HEK293 (cell line): ENCODE results near the gene LIG3.

ENCODE experiments used
- CTCF ChIA-PET: fragments of 350-600 bp; formaldehyde crosslinking; extraction: SDS; loops from one replicate; lab custom pipeline; 2021; ENCODE audit warnings: antibody characterized with exemption; lab: Yijun Ruan, JAX
- POLR2A ChIA-PET: fragments of 300-600 bp; formaldehyde crosslinking; extraction: SDS; loops from one replicate; lab custom pipeline; 2020; ENCODE audit warnings: antibody characterized with exemption, inconsistent platforms; lab: Yijun Ruan, JAX
- H3K27ac ChIP-seq: fragments of 200-500 bp; sonication (Bioruptor generic); 2 replicates; pipeline ENCODE4 v1.5.1; 2014; ENCODE audit warnings: low read depth, low read length, control low read depth, inconsistent platforms; ENCODE audit errors: extremely low read depth
- H3K36me3 ChIP-seq, 2 experiments: fragments of 200-500 bp in 1 of 2; sonication (Bioruptor generic) in 1 of 2; 1 replicate in 1 of 2; 2 replicates in 1 of 2; pipeline ENCODE4 v1.5.1; 2014 to 2017; ENCODE audit warnings: inconsistent platforms in 2 of 2, low read length in 2 of 2; ENCODE audit not compliant: control insufficient read depth in 2 of 2, insufficient read depth in 1 of 2
- H3K4me1 ChIP-seq: fragments of 200-500 bp; sonication (Bioruptor generic); 2 replicates; pipeline ENCODE4 v1.5.1; 2014; ENCODE audit warnings: mild to moderate bottlenecking, low read length, inconsistent platforms; ENCODE audit not compliant: control insufficient read depth, insufficient read depth
- H3K4me3 ChIP-seq: 2 replicates; pipeline ENCODE4 v1.5.1; 2011; ENCODE audit warnings: low read depth, mild to moderate bottlenecking, control low read depth, low read length, moderate library complexity
- H3K9me3 ChIP-seq: fragments of 200-500 bp; sonication (Bioruptor generic); 2 replicates; pipeline ENCODE4 v1.5.1; 2014; ENCODE audit warnings: low read depth, low read length, inconsistent platforms; ENCODE audit not compliant: control insufficient read depth, insufficient read depth
- PRDM1 ChIP-seq: fragments of 450-650 bp; formaldehyde crosslinking; IDR thresholded peaks from 2 replicates; pipeline ENCODE4; 2016; ENCODE audit warnings: missing biosample characterization, missing genetic modification characterization
- RBAK ChIP-seq: fragments of 450-650 bp; formaldehyde crosslinking; IDR thresholded peaks from 2 replicates; pipeline ENCODE4 v1.5.1; 2016; ENCODE audit warnings: missing biosample characterization, missing genetic modification characterization
- TRIM28 ChIP-seq: IDR thresholded peaks from 2 replicates; pipeline ENCODE4 v1.6.1; 2011; ENCODE audit warnings: low read length, control low read depth, borderline replicate concordance
- ZNF2 ChIP-seq: fragments of 450-650 bp; formaldehyde crosslinking; IDR thresholded peaks from 2 replicates; pipeline ENCODE4 v1.5.1; 2016; ENCODE audit warnings: missing biosample characterization, missing genetic modification characterization
- ZNF214 ChIP-seq: fragments of 450-650 bp; formaldehyde crosslinking; IDR thresholded peaks from 2 replicates; pipeline ENCODE4 v1.5.1; 2017; ENCODE audit warnings: missing biosample characterization, mild to moderate bottlenecking, missing genetic modification characterization, borderline replicate concordance
- ZNF223 ChIP-seq: fragments of 450-650 bp; formaldehyde crosslinking; IDR thresholded peaks from 2 replicates; pipeline ENCODE4 v1.5.1; 2016; ENCODE audit warnings: missing biosample characterization, missing genetic modification characterization
- ZNF335 ChIP-seq: fragments of 450-650 bp; formaldehyde crosslinking; conservative IDR thresholded peaks from 2 replicates; pipeline ENCODE4 v1.5.1; 2016; ENCODE audit warnings: missing biosample characterization, missing genetic modification characterization
- ZNF701 ChIP-seq: fragments of 450-650 bp; formaldehyde crosslinking; IDR thresholded peaks from 2 replicates; pipeline ENCODE4 v1.5.1; 2016; ENCODE audit warnings: missing biosample characterization, missing genetic modification characterization
- ZNF747 ChIP-seq: fragments of 450-650 bp; formaldehyde crosslinking; IDR thresholded peaks from 2 replicates; pipeline ENCODE4 v1.5.1; 2016; ENCODE audit warnings: missing biosample characterization, missing genetic modification characterization
- ZNF777 ChIP-seq: fragments of 450-650 bp; formaldehyde crosslinking; IDR thresholded peaks from 2 replicates; pipeline ENCODE4 v1.5.1; 2017; ENCODE audit warnings: missing biosample characterization, missing genetic modification characterization, borderline replicate concordance
- TF ChIP-seq, protein P1 (sequence below): fragments of 450-650 bp; formaldehyde crosslinking; IDR thresholded peaks from 2 replicates; pipeline ENCODE4 v1.5.1; 2016; ENCODE audit warnings: missing biosample characterization, missing genetic modification characterization
- TF ChIP-seq, protein P2 (sequence below): fragments of 450-650 bp; formaldehyde crosslinking; IDR thresholded peaks from 2 replicates; pipeline ENCODE4 v1.5.1; 2016; ENCODE audit warnings: missing biosample characterization, missing genetic modification characterization
- TF ChIP-seq, protein P3 (sequence below): fragments of 450-650 bp; formaldehyde crosslinking; IDR thresholded peaks from 2 replicates; pipeline ENCODE4 v1.5.1; 2016; ENCODE audit warnings: missing biosample characterization, missing genetic modification characterization, borderline replicate concordance
- TF ChIP-seq, protein P4 (sequence below): fragments of 450-650 bp; IDR thresholded peaks from 2 replicates; pipeline ENCODE4 v1.5.1; 2018; ENCODE audit warnings: missing biosample characterization, mild to moderate bottlenecking, missing genetic modification characterization
- TF ChIP-seq, protein P5 (sequence below): fragments of 450-650 bp; formaldehyde crosslinking; IDR thresholded peaks from 2 replicates; pipeline ENCODE4 v1.5.1; 2016; ENCODE audit warnings: missing biosample characterization, missing genetic modification characterization, borderline replicate concordance
- TF ChIP-seq, protein P6 (sequence below): fragments of 450-650 bp; formaldehyde crosslinking; IDR thresholded peaks from 2 replicates; pipeline ENCODE4 v1.5.1; 2017; ENCODE audit warnings: missing biosample characterization, missing genetic modification characterization

Gene LIG3

DNA sequence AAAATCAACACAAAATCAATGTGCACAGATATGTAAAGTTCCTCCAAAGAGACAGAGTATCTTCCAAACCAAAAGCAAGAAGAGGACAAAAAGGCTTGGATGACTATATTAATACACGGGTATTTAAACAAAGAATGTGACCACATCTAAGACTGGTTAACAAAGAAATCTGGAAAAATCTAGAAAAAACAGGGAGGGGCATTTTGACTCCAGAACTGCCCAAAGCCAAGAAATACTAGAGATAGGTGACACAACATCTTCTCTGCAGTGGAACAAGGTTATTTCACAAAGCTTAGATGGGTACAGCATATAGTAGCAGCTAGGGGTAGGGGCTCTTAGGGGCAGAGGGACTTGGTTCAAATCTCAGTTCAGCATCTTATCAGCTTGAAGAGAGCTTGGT lies 72.9 kb downstream of the LIG3 start (continued):
- TF ChIP-seq, protein P1, sequence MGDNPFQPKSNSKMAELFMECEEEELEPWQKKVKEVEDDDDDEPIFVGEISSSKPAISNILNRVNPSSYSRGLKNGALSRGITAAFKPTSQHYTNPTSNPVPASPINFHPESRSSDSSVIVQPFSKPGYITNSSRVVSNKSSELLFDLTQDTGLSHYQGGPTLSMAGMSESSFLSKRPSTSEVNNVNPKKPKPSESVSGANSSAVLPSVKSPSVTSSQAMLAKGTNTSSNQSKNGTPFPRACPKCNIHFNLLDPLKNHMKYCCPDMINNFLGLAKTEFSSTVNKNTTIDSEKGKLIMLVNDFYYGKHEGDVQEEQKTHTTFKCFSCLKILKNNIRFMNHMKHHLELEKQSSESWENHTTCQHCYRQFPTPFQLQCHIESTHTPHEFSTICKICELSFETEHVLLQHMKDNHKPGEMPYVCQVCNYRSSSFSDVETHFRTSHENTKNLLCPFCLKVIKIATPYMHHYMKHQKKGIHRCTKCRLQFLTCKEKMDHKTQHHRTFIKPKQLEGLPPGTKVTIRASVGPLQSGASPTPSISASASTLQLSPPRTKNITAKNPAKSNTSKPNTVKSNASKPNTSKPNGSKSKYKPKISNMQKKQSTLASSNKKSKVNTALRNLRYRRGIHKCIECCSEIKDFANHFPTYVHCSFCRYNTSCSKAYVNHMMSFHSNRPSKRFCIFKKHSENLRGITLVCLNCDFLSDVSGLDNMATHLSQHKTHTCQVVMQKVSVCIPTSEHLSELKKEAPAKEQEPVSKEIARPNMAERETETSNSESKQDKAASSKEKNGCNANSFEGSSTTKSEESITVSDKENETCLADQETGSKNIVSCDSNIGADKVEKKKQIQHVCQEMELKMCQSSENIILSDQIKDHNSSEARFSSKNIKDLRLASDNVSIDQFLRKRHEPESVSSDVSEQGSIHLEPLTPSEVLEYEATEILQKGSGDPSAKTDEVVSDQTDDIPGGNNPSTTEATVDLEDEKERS, result no peak
- TF ChIP-seq, protein P2, sequence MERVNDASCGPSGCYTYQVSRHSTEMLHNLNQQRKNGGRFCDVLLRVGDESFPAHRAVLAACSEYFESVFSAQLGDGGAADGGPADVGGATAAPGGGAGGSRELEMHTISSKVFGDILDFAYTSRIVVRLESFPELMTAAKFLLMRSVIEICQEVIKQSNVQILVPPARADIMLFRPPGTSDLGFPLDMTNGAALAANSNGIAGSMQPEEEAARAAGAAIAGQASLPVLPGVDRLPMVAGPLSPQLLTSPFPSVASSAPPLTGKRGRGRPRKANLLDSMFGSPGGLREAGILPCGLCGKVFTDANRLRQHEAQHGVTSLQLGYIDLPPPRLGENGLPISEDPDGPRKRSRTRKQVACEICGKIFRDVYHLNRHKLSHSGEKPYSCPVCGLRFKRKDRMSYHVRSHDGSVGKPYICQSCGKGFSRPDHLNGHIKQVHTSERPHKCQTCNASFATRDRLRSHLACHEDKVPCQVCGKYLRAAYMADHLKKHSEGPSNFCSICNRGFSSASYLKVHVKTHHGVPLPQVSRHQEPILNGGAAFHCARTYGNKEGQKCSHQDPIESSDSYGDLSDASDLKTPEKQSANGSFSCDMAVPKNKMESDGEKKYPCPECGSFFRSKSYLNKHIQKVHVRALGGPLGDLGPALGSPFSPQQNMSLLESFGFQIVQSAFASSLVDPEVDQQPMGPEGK, result no peak
- no peak for TF ChIP-seq TRIM28
- no peak for TF ChIP-seq RBAK
- no peak for TF ChIP-seq ZNF223 (tag by site-specific recombination)

DNA sequence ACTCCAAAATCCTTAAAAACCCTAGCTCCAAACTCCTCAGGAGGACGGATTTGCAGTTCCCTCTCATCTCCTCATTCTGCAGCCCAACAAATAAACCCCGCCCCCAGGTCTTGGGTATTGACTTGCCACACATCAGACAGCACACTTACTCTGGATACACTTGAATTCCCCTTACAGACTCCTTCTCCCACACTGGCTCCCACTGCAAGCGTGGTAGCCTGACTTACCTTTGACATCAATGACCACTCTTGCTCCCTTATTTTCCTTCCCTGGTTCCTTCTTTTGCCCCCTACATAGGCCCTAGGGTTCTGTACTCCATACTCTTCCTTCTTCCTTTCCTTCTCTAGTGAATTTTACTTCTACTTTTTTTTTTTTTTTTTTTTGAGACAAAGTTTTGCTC lies 75.7 kb downstream of the LIG3 start:
- ChIA-PET POLR2A (no interaction called here), CTCF (interaction anchor here (0.6 kb wide), 1 partner anchor 512 kb away, joined by 3 read pairs; no protein-coding TSS in a partner anchor)
- Histone ChIP-seq H3K27ac (no peak overlapping the region), H3K36me3 (no peaks in the 10 kb centered on the region), H3K9me3 (no peaks in the 10 kb centered on the region), H3K4me1 (peaks cover 6% of the 10 kb centered on the region), H3K4me3 (no peak overlapping the region)
- TF ChIP-seq, protein P3, sequence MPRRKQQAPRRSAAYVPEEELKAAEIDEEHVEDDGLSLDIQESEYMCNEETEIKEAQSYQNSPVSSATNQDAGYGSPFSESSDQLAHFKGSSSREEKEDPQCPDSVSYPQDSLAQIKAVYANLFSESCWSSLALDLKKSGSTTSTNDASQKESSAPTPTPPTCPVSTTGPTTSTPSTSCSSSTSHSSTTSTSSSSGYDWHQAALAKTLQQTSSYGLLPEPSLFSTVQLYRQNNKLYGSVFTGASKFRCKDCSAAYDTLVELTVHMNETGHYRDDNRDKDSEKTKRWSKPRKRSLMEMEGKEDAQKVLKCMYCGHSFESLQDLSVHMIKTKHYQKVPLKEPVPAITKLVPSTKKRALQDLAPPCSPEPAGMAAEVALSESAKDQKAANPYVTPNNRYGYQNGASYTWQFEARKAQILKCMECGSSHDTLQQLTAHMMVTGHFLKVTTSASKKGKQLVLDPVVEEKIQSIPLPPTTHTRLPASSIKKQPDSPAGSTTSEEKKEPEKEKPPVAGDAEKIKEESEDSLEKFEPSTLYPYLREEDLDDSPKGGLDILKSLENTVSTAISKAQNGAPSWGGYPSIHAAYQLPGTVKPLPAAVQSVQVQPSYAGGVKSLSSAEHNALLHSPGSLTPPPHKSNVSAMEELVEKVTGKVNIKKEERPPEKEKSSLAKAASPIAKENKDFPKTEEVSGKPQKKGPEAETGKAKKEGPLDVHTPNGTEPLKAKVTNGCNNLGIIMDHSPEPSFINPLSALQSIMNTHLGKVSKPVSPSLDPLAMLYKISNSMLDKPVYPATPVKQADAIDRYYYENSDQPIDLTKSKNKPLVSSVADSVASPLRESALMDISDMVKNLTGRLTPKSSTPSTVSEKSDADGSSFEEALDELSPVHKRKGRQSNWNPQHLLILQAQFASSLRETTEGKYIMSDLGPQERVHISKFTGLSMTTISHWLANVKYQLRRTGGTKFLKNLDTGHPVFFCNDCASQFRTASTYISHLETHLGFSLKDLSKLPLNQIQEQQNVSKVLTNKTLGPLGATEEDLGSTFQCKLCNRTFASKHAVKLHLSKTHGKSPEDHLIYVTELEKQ (tag by site-specific recombination), result no peak
- TF ChIP-seq ZNF214 (tag by site-specific recombination), result no peak
- TF ChIP-seq, protein P4, sequence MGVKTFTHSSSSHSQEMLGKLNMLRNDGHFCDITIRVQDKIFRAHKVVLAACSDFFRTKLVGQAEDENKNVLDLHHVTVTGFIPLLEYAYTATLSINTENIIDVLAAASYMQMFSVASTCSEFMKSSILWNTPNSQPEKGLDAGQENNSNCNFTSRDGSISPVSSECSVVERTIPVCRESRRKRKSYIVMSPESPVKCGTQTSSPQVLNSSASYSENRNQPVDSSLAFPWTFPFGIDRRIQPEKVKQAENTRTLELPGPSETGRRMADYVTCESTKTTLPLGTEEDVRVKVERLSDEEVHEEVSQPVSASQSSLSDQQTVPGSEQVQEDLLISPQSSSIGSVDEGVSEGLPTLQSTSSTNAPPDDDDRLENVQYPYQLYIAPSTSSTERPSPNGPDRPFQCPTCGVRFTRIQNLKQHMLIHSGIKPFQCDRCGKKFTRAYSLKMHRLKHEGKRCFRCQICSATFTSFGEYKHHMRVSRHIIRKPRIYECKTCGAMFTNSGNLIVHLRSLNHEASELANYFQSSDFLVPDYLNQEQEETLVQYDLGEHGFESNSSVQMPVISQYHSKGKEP (tag by site-specific recombination), result no peak
- no peak for TF ChIP-seq ZNF335
- no peak for TF ChIP-seq ZNF2 (tag by site-specific recombination)
- no peak for TF ChIP-seq ZNF701 (tag by site-specific recombination)
- TF ChIP-seq, protein P5, sequence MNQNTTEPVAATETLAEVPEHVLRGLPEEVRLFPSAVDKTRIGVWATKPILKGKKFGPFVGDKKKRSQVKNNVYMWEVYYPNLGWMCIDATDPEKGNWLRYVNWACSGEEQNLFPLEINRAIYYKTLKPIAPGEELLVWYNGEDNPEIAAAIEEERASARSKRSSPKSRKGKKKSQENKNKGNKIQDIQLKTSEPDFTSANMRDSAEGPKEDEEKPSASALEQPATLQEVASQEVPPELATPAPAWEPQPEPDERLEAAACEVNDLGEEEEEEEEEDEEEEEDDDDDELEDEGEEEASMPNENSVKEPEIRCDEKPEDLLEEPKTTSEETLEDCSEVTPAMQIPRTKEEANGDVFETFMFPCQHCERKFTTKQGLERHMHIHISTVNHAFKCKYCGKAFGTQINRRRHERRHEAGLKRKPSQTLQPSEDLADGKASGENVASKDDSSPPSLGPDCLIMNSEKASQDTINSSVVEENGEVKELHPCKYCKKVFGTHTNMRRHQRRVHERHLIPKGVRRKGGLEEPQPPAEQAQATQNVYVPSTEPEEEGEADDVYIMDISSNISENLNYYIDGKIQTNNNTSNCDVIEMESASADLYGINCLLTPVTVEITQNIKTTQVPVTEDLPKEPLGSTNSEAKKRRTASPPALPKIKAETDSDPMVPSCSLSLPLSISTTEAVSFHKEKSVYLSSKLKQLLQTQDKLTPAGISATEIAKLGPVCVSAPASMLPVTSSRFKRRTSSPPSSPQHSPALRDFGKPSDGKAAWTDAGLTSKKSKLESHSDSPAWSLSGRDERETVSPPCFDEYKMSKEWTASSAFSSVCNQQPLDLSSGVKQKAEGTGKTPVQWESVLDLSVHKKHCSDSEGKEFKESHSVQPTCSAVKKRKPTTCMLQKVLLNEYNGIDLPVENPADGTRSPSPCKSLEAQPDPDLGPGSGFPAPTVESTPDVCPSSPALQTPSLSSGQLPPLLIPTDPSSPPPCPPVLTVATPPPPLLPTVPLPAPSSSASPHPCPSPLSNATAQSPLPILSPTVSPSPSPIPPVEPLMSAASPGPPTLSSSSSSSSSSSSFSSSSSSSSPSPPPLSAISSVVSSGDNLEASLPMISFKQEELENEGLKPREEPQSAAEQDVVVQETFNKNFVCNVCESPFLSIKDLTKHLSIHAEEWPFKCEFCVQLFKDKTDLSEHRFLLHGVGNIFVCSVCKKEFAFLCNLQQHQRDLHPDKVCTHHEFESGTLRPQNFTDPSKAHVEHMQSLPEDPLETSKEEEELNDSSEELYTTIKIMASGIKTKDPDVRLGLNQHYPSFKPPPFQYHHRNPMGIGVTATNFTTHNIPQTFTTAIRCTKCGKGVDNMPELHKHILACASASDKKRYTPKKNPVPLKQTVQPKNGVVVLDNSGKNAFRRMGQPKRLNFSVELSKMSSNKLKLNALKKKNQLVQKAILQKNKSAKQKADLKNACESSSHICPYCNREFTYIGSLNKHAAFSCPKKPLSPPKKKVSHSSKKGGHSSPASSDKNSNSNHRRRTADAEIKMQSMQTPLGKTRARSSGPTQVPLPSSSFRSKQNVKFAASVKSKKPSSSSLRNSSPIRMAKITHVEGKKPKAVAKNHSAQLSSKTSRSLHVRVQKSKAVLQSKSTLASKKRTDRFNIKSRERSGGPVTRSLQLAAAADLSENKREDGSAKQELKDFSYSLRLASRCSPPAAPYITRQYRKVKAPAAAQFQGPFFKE (tag by site-specific recombination), result no peak
- no peak for TF ChIP-seq ZNF747 (tag by site-specific recombination)
- TF ChIP-seq, protein P6, sequence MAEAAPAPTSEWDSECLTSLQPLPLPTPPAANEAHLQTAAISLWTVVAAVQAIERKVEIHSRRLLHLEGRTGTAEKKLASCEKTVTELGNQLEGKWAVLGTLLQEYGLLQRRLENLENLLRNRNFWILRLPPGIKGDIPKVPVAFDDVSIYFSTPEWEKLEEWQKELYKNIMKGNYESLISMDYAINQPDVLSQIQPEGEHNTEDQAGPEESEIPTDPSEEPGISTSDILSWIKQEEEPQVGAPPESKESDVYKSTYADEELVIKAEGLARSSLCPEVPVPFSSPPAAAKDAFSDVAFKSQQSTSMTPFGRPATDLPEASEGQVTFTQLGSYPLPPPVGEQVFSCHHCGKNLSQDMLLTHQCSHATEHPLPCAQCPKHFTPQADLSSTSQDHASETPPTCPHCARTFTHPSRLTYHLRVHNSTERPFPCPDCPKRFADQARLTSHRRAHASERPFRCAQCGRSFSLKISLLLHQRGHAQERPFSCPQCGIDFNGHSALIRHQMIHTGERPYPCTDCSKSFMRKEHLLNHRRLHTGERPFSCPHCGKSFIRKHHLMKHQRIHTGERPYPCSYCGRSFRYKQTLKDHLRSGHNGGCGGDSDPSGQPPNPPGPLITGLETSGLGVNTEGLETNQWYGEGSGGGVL (tag by site-specific recombination), result no peak
- TF ChIP-seq PRDM1, result peak; percentile 85
- no peak for TF ChIP-seq ZNF777 (tag by site-specific recombination)
